Left lung (tissue), 10 donors: ENCODE measurements around the gene XPNPEP3. TPM values are rescaled to one million over a fixed set of nuclear protein-coding genes. Genes with fewer than 3 reads are reported as not detected.

Source experiments
- ATAC-seq: fragments of 200-7000 bp; cut with Tn5 transposase; one replicate; pipeline ENCODE4 v1.9.1; 2020; ENCODE audit warnings: moderate library complexity
- DNase-seq, 4 donors: peaks; one replicate each; pipeline ENCODE4 v3.0.0-alpha.2; 2013 to 2020
- H3K27ac ChIP-seq, 2 donors: fragments of 200-600 bp; sonication (generic) in 1 of 2; one replicate each; pipeline versions ENCODE4 v1.5.0 to v1.8.0; 2020 to 2021
- H3K27me3 ChIP-seq, 2 donors: fragments of 200-600 bp; sonication (generic) in 1 of 2; one replicate each; pipeline versions ENCODE4 v1.5.0 to v1.8.0; 2020 to 2021
- H3K36me3 ChIP-seq, 2 donors: fragments of 200-600 bp; sonication (generic) in 1 of 2; one replicate each; pipeline versions ENCODE4 v1.5.0 to v1.8.0; 2020 to 2021
- H3K4me1 ChIP-seq, 2 donors: fragments of 200-600 bp; one replicate each; pipeline ENCODE4 v1.8.0; 2021
- H3K4me3 ChIP-seq, 2 donors: fragments of 200-600 bp; sonication (generic) in 1 of 2; one replicate each; pipeline versions ENCODE4 v1.5.0 to v1.8.0; 2020 to 2021; ENCODE audit warnings: mild to moderate bottlenecking in 1 of 2
- H3K9me3 ChIP-seq, 2 donors: fragments of 200-600 bp; sonication (generic) in 1 of 2; one replicate each; pipeline versions ENCODE4 v1.5.0 to v1.8.0; 2020 to 2021
- CTCF ChIP-seq, 2 donors: fragments of 200-600 bp; sonication (generic) in 1 of 2; IDR thresholded peaks; one replicate each; pipeline versions ENCODE4 v1.5.0 to v1.8.0; 2021; ENCODE audit warnings: antibody characterized with exemption in 2 of 2
- intact Hi-C, 2 donors: fragments of 100-400 bp; cut with DNase I; formaldehyde crosslinking; loops; one replicate each; pipeline versions ENCODE4 v1.11.2 to v1.14.2; 2022
- polyA plus RNA-seq, 6 donors: library from polyadenylated mRNA; unstranded; fragments of 120-200 nt; gene quantifications; one replicate each; pipeline ENCODE4 v1.2.1, GENCODE V29; 2013; ENCODE audit not compliant: insufficient read length in 6 of 6
- total RNA-seq, 2 donors: library from RNA; stranded (reverse); fragmentation: NEBNext Ultra II Directional; extraction: Animal tissue kit (Norgen Biotek cat#: 25700); gene quantifications; one replicate each; pipeline ENCODE4 v1.2.1, GENCODE V29; 2021
- donor health status: DM: no; HTN: yes; CAD: no.
- donor health status: DM: no; HTN: no; CAD: no.

Gene XPNPEP3
- total and polyA plus RNA-seq, 8 donors: 12.1 to 25.6 (median 21.9) TPM

- Histone ChIP-seq H3K9me3 (no peaks in the 10 kb centered on the region), H3K27ac (no peak overlapping the region), H3K4me3 (no peak overlapping the region), H3K4me1 (peaks cover 0 to 5% of the 10 kb centered on the region in 2 donors), H3K27me3 (no peaks in the 10 kb centered on the region), H3K36me3 (peaks cover 0 to 49% of the 10 kb centered on the region in 2 donors)
- intact Hi-C loops: no loop called here
- TF ChIP-seq CTCF (IDR thresholded peaks at IDR 0.05): no peak
- DNase-seq (no peak), ATAC-seq (no peak)
Measured at GRCh38 chr22:40919446-40919845, 62.5 kb downstream of the XPNPEP3 start.

GRCh38 chr22:40920526-40920925 lies 63.6 kb downstream of the XPNPEP3 start:
- no peak for TF ChIP-seq CTCF (IDR thresholded peaks at IDR 0.05)
- Histone ChIP-seq H3K36me3 (peaks cover 0 to 50% of the 10 kb centered on the region in 2 donors), H3K4me3 (no peak overlapping the region), H3K27me3 (no peaks in the 10 kb centered on the region), H3K9me3 (no peaks in the 10 kb centered on the region), H3K27ac (no peak overlapping the region), H3K4me1 (peaks cover 0 to 5% of the 10 kb centered on the region in 2 donors)
- ATAC-seq (no peak), DNase-seq (no peak)
- intact Hi-C loops: no loop called here

- Histone ChIP-seq H3K4me1 (peaks cover 0 to 5% of the 10 kb centered on the region in 2 donors), H3K27me3 (no peaks in the 10 kb centered on the region), H3K4me3 (no peak overlapping the region), H3K9me3 (no peaks in the 10 kb centered on the region), H3K36me3 (peaks cover 0 to 50% of the 10 kb centered on the region in 2 donors), H3K27ac (no peak overlapping the region)
- DNase-seq (peak in 2 of 4 donors; percentile 60 to 76), ATAC-seq (peak; percentile 95)
- intact Hi-C loops: no loop called here
- TF ChIP-seq CTCF (IDR thresholded peaks at IDR 0.05): peak; percentile 67 to 73
Measured at GRCh38 chr22:40922484-40923303, 65.7 kb downstream of the XPNPEP3 start.

GRCh38 chr22:40928657-40929056 lies 71.7 kb downstream of the XPNPEP3 start:
- no peaks in the 10 kb centered on the region for H3K4me1 ChIP-seq
- ATAC-seq (no peak), DNase-seq (no peak)
- peaks cover 0 to 45% of the 10 kb centered on the region in 2 donors for H3K36me3 ChIP-seq
- intact Hi-C loops: no loop called here
- no peaks in the 10 kb centered on the region for H3K9me3 ChIP-seq
- no peak for TF ChIP-seq CTCF (IDR thresholded peaks at IDR 0.05)
- no peak overlapping the region for H3K27ac ChIP-seq
- H3K4me3 ChIP-seq: no peak overlapping the region
- H3K27me3 ChIP-seq: no peaks in the 10 kb centered on the region

- Histone ChIP-seq H3K36me3 (peaks cover 0 to 18% of the 10 kb centered on the region in 2 donors), H3K9me3 (no peaks in the 10 kb centered on the region), H3K27me3 (no peaks in the 10 kb centered on the region), H3K4me1 (no peaks in the 10 kb centered on the region), H3K4me3 (no peak overlapping the region), H3K27ac (no peak overlapping the region)
- DNase-seq: no peak
- TF ChIP-seq CTCF (IDR thresholded peaks at IDR 0.05): no peak
- intact Hi-C loops: no loop called here
- ATAC-seq: no peak
Measured at GRCh38 chr22:40932396-40932795, 75.4 kb downstream of the XPNPEP3 start.
